Smooth muscle cell (in vitro differentiated cells): ENCODE data around the gene RTF2. TPM values are rescaled to one million over a fixed set of nuclear protein-coding genes. Genes with fewer than 3 reads are reported as not detected.

Source experiments
- DNase-seq: peaks from one replicate; lab custom pipeline; 2025; ENCODE audit not compliant: unreplicated experiment; lab: John Stamatoyannopoulos, UW
- H2AFZ ChIP-seq: fragments of 200-600 bp; sonication (generic); 2 replicates; pipeline ENCODE4 v1.6.0; 2016; ENCODE audit warnings: antibody characterized with exemption, low read depth, mild to moderate bottlenecking
- H3F3A ChIP-seq: fragments of 200-600 bp; sonication (generic); 2 replicates; pipeline ENCODE4 v1.6.0; 2017; ENCODE audit warnings: antibody characterized with exemption, low read depth
- H3K27ac ChIP-seq: fragments of 200-600 bp; sonication (generic); 2 replicates; pipeline ENCODE4 v1.5.1; 2016; ENCODE audit warnings: low read depth, mild to moderate bottlenecking
- H3K27me3 ChIP-seq: fragments of 200-600 bp; sonication (generic); 2 replicates; pipeline ENCODE4 v1.6.1; 2016; ENCODE audit warnings: low read depth, mild to moderate bottlenecking
- H3K36me3 ChIP-seq: fragments of 200-600 bp; sonication (generic); 2 replicates; pipeline ENCODE4 v1.5.1; 2016; ENCODE audit warnings: low read depth
- H3K4me1 ChIP-seq: fragments of 200-600 bp; sonication (generic); 2 replicates; pipeline ENCODE4 v1.5.1; 2016; ENCODE audit warnings: low read depth
- H3K4me2 ChIP-seq: fragments of 200-600 bp; sonication (generic); 2 replicates; pipeline ENCODE4 v1.6.0; 2016; ENCODE audit warnings: mild to moderate bottlenecking
- H3K4me3 ChIP-seq: fragments of 200-600 bp; sonication (generic); 2 replicates; pipeline ENCODE4 v1.5.1; 2016; ENCODE audit warnings: mild to moderate bottlenecking
- H3K79me2 ChIP-seq: fragments of 200-600 bp; sonication (generic); 2 replicates; pipeline ENCODE4 v1.6.0; 2016; ENCODE audit warnings: low read depth, mild to moderate bottlenecking
- H3K9ac ChIP-seq: fragments of 200-600 bp; sonication (generic); 2 replicates; pipeline ENCODE4 v1.6.0; 2016; ENCODE audit warnings: low read depth
- H3K9me3 ChIP-seq: fragments of 200-600 bp; sonication (generic); replicated peaks from 2 replicates; pipeline ENCODE4 v1.5.1; 2016; ENCODE audit warnings: low read depth
- H4K20me1 ChIP-seq: fragments of 200-600 bp; sonication (generic); 2 replicates; pipeline ENCODE4 v1.6.0; 2016; ENCODE audit warnings: low read depth
- CTCF ChIP-seq: fragments of 200-600 bp; sonication (generic); IDR thresholded peaks from 2 replicates; pipeline ENCODE4 v1.5.1; 2017; ENCODE audit warnings: borderline replicate concordance, mild to moderate bottlenecking, antibody characterized with exemption; ENCODE audit not compliant: insufficient read depth, poor library complexity, severe bottlenecking
- WGBS: methylation state at CpG from one replicate; pipeline ENCODE4 v1.1.7; 2016; ENCODE audit warnings: low lambda C conversion rate; 5-methylcytosine and 5-hydroxymethylcytosine counted together
- polyA plus RNA-seq: library from polyadenylated mRNA; unstranded; fragments of >200 nt; fragmentation: Nextera tagmentation; extraction: Ambion mirVana; gene quantifications from 2 replicates; pipeline ENCODE4 v1.2.1, GENCODE V29; 2016
- total RNA-seq: library from RNA; depleted of rRNA; stranded (reverse); fragments of >200 nt; gene quantifications from 2 replicates; pipeline ENCODE4 v1.2.3, GENCODE V29; 2014

Gene RTF2
- total and polyA plus RNA-seq, 2 experiments from 2014 or later = 38.0 to 106 TPM

GRCh38 chr20:56440346-56441007, 27.9 kb upstream of the RTF2 start:
- peak overlapping the region; percentile 42 for H2AFZ ChIP-seq
- H3K27ac ChIP-seq = peak overlapping the region; percentile 88
- peaks cover 23% of the 10 kb centered on the region for H3F3A ChIP-seq
- H3K4me2 ChIP-seq = peak overlapping the region; percentile 51
- peaks cover 7% of the 10 kb centered on the region for H3K4me1 ChIP-seq
- H4K20me1 ChIP-seq = no peaks in the 10 kb centered on the region
- H3K4me3 ChIP-seq = no peak overlapping the region
- H3K9me3 ChIP-seq = no peaks in the 10 kb centered on the region
- H3K36me3 ChIP-seq = no peaks in the 10 kb centered on the region
- no peaks in the 10 kb centered on the region for H3K27me3 ChIP-seq
- no peaks in the 10 kb centered on the region for H3K79me2 ChIP-seq
- DNase-seq = no peak
- WGBS = 95% methylated on average over 4 of the region's 4 CpGs
- no peak for TF ChIP-seq CTCF
- no peak overlapping the region for H3K9ac ChIP-seq

GRCh38 chr20:56442389-56443365, 25.8 kb upstream of the RTF2 start:
- DNase-seq = no peak
- H3K79me2 ChIP-seq = no peaks in the 10 kb centered on the region

GRCh38 chr20:56443654-56444540, 24.5 kb upstream of the RTF2 start:
- WGBS = 76% methylated on average over 27 of the region's 27 CpGs
- H3K27me3 ChIP-seq = no peaks in the 10 kb centered on the region
- no peak overlapping the region for H3K9ac ChIP-seq
- H2AFZ ChIP-seq = no peak overlapping the region
- no peaks in the 10 kb centered on the region for H4K20me1 ChIP-seq
- peaks cover 16% of the 10 kb centered on the region for H3F3A ChIP-seq
- no peaks in the 10 kb centered on the region for H3K9me3 ChIP-seq
- H3K27ac ChIP-seq = no peak overlapping the region
- no peak for TF ChIP-seq CTCF
- H3K36me3 ChIP-seq = no peaks in the 10 kb centered on the region
- H3K4me2 ChIP-seq = no peak overlapping the region
- DNase-seq = no peak
- H3K4me3 ChIP-seq = no peak overlapping the region
- H3K4me1 ChIP-seq = peaks cover 7% of the 10 kb centered on the region
- H3K79me2 ChIP-seq = no peaks in the 10 kb centered on the region

More at GRCh38 chr20:56442389-56443365, 25.8 kb upstream of the RTF2 start:
- Histone ChIP-seq H3K27me3 (no peaks in the 10 kb centered on the region), H3K4me1 (peaks cover 7% of the 10 kb centered on the region), H3K27ac (no peak overlapping the region), H3K9ac (no peak overlapping the region), H3K36me3 (no peaks in the 10 kb centered on the region), H3K4me3 (no peak overlapping the region), H3F3A (peaks cover 23% of the 10 kb centered on the region), H3K9me3 (no peaks in the 10 kb centered on the region), H3K4me2 (no peak overlapping the region), H4K20me1 (no peaks in the 10 kb centered on the region), H2AFZ (no peak overlapping the region)
- 91% methylated on average over 17 of the region's 17 CpGs for WGBS
- no peak for TF ChIP-seq CTCF
